KMS-11 (cell line): ENCODE measurements around the gene FIG4.
"Not testable (repeated sequence)": the region's sequence is repeated elsewhere in the genome, so short reads cannot be mapped to it uniquely, and the experiment has no call there.

Experiments
- H2AFZ ChIP-seq: fragments of 200-600 bp; sonication (generic); 2 replicates; pipeline ENCODE4 v1.6.1; 2016; ENCODE audit warnings: antibody characterized with exemption, mixed run types, low read depth
- H3K27ac ChIP-seq: fragments of 200-600 bp; sonication (generic); 2 replicates; pipeline ENCODE4 v1.6.1; 2016; ENCODE audit warnings: mild to moderate bottlenecking, mixed run types
- H3K27me3 ChIP-seq: fragments of 200-600 bp; sonication (generic); 2 replicates; pipeline ENCODE4 v1.6.1; 2017; ENCODE audit warnings: mild to moderate bottlenecking, low read depth, mixed run types, moderate library complexity; ENCODE audit not compliant: insufficient read depth
- H3K36me3 ChIP-seq: fragments of 200-600 bp; sonication (generic); 2 replicates; pipeline ENCODE4 v1.6.1; 2017; ENCODE audit warnings: mild to moderate bottlenecking, mixed run types; ENCODE audit not compliant: insufficient read depth
- H3K4me1 ChIP-seq: fragments of 200-600 bp; sonication (generic); 2 replicates; pipeline ENCODE4 v1.6.1; 2016; ENCODE audit warnings: mild to moderate bottlenecking, low read depth, mixed run types; ENCODE audit not compliant: poor library complexity, severe bottlenecking
- H3K4me2 ChIP-seq: fragments of 200-600 bp; sonication (generic); 2 replicates; pipeline ENCODE4 v1.7.0; 2016; ENCODE audit warnings: mild to moderate bottlenecking, mixed run types
- H3K4me3 ChIP-seq: fragments of 200-600 bp; sonication (generic); IDR thresholded peaks from 2 replicates; pipeline ENCODE4 v1.6.1; 2017; ENCODE audit warnings: low read depth, low read length, mixed read lengths; ENCODE audit not compliant: insufficient read depth
- H3K79me2 ChIP-seq: fragments of 200-600 bp; sonication (generic); 2 replicates; pipeline ENCODE4 v1.6.1; 2016; ENCODE audit warnings: low read depth, mixed run types; ENCODE audit not compliant: insufficient read depth
- H3K9ac ChIP-seq: fragments of 200-600 bp; sonication (generic); 2 replicates; pipeline ENCODE4 v1.6.1; 2016; ENCODE audit warnings: mild to moderate bottlenecking, mixed run types
- H4K20me1 ChIP-seq: fragments of 200-600 bp; sonication (generic); 2 replicates; pipeline ENCODE4 v1.6.1; 2016; ENCODE audit warnings: mild to moderate bottlenecking, mixed run types; ENCODE audit not compliant: insufficient read depth
- TF ChIP-seq, protein P1 (sequence below): fragments of 200-600 bp; sonication (generic); conservative IDR thresholded peaks from 2 replicates; pipeline ENCODE4 v1.6.1; 2017; ENCODE audit warnings: low read depth, mild to moderate bottlenecking, antibody characterized with exemption, low read length, moderate library complexity, mixed read lengths

The FIG4 gene

DNA sequence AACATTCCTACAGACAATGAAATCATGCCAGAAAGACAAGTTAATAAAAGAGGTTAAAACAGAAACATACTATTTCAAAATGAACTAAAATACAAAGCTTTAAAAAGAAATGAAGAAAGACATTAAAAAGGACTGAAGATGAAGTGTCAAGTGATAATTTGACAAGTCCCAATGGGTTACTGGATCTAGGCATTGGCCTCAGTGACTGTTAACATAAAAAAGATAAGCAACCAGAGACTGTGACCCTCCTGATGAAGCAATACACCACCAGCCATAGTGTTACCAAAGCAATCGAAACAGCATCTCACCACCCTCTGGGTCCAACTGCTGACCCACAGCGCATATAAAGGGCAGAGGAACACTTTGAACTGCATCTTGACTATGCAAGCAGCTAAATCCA, 130.3 kb downstream of the FIG4 start:
- Histone ChIP-seq H2AFZ (no peak overlapping the region), H4K20me1 (no peaks in the 10 kb centered on the region), H3K36me3 (no peaks in the 10 kb centered on the region), H3K9ac (no peak overlapping the region), H3K4me2 (no peak overlapping the region), H3K27ac (no peak overlapping the region), H3K4me3 (no peak overlapping the region), H3K4me1 (no peaks in the 10 kb centered on the region), H3K79me2 (no peaks in the 10 kb centered on the region), H3K27me3 (no peaks in the 10 kb centered on the region)
- TF ChIP-seq, protein P1, sequence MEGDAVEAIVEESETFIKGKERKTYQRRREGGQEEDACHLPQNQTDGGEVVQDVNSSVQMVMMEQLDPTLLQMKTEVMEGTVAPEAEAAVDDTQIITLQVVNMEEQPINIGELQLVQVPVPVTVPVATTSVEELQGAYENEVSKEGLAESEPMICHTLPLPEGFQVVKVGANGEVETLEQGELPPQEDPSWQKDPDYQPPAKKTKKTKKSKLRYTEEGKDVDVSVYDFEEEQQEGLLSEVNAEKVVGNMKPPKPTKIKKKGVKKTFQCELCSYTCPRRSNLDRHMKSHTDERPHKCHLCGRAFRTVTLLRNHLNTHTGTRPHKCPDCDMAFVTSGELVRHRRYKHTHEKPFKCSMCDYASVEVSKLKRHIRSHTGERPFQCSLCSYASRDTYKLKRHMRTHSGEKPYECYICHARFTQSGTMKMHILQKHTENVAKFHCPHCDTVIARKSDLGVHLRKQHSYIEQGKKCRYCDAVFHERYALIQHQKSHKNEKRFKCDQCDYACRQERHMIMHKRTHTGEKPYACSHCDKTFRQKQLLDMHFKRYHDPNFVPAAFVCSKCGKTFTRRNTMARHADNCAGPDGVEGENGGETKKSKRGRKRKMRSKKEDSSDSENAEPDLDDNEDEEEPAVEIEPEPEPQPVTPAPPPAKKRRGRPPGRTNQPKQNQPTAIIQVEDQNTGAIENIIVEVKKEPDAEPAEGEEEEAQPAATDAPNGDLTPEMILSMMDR: no peak

DNA sequence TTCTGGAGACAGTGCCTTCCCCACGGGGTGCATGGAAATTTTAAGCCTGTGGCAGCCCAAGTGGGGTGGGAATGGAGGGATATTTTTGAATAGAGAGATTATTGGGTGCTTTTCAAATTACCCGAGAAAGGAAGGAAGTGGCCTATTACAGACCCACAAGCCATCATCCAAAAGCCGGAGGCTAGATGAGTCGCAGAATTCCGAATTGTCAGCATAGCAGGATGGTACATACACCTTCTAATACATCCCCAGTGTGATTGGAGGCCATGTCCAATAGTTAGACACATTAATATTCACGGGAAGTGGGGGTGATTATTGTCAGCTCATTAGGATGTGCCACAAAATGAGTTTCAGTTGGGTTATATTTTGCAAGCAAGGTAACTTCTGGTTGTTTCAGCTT, 133.0 kb downstream of the FIG4 start:
- Histone ChIP-seq H3K36me3 (no peaks in the 10 kb centered on the region), H4K20me1 (no peaks in the 10 kb centered on the region), H3K4me1 (no peaks in the 10 kb centered on the region), H3K9ac (no peak overlapping the region), H3K79me2 (no peaks in the 10 kb centered on the region), H3K4me2 (no peak overlapping the region), H3K27me3 (no peaks in the 10 kb centered on the region), H2AFZ (no peak overlapping the region), H3K4me3 (no peak overlapping the region), H3K27ac (no peak overlapping the region)
- TF ChIP-seq, protein P1: no peak

DNA sequence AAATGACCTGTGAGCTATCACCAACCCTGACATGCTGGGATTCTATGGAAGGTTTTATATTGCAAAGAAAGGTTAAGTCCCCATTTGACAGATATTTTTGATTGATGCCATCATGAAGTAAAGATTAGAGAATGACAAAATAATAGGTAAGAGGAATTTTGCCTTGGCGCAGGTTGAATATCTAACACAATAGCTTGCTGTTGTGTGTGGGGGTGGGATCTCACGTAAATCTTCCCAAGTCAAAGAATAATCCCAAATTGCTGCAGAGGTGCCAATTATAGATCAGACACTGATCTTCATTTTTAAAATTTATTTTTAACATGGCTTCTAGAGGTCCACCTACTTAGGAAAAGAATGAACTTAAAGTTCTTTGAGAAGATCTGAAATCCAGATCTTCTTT, 135.5 kb downstream of the FIG4 start:
- TF ChIP-seq, protein P1: no peak
- Histone ChIP-seq H3K27ac (no peak overlapping the region), H3K4me2 (no peak overlapping the region), H3K36me3 (no peaks in the 10 kb centered on the region), H3K27me3 (no peaks in the 10 kb centered on the region), H3K4me3 (no peak overlapping the region), H3K4me1 (no peaks in the 10 kb centered on the region), H4K20me1 (no peaks in the 10 kb centered on the region), H2AFZ (no peak overlapping the region), H3K79me2 (no peaks in the 10 kb centered on the region), H3K9ac (no peak overlapping the region)

DNA sequence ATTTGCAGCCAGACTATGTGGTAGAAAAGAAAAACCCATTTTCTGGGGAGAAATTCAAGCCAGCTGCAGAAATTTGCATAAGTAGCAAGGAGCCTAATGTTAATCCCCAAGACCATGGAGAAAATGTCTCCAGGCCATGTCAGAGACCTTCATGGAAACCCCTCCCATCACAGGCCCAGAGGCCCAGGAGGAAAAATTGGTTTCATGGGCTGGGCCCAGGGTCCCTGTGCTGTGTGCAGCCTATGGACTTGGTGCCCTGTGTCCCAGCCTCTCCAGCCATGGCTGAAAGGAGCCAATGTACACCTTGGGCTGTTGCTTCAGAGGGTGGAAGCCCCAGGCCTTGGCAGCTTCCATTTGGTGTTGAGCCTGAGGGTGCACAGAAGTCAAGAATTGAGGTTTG, 140.3 kb downstream of the FIG4 start:
- H3K4me1 ChIP-seq: peaks cover 15% of the 10 kb centered on the region
- not testable (repeated sequence) for H4K20me1 ChIP-seq, H2AFZ ChIP-seq, H3K4me3 ChIP-seq, H3K36me3 ChIP-seq, H3K27me3 ChIP-seq, H3K4me2 ChIP-seq, H3K79me2 ChIP-seq, H3K27ac ChIP-seq, H3K9ac ChIP-seq

DNA sequence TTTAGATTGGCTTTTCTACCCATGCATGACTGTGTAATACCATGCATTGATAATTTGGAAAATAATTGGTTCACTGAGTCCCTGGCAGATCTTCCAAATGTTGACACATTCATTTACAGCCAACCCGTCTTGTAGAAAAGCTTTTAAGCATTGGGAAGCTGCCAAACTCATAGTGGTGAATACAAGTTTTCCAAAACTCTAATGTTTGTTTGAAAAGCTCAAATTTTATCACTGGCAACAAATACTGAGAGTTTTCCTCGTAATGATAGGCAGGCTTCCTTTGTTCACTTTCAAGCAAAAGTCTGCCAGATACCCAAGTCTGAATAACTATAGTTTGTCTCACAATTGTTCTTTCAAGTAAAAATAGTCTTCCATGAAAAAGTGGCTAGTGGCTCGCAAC, 143.0 kb downstream of the FIG4 start:
- no peak overlapping the region for H3K9ac ChIP-seq
- no peaks in the 10 kb centered on the region for H3K79me2 ChIP-seq
- TF ChIP-seq, protein P1: no peak
- peak overlapping the region; percentile 21; the same call in 1 of the 2 replicates for H3K4me2 ChIP-seq
- peaks cover 15% of the 10 kb centered on the region for H3K4me1 ChIP-seq
- H3K36me3 ChIP-seq: no peaks in the 10 kb centered on the region
- H3K4me3 ChIP-seq: no peak overlapping the region
- no peak overlapping the region; the same call in 1 of the 2 replicates for H3K27ac ChIP-seq
- H3K27me3 ChIP-seq: no peaks in the 10 kb centered on the region
- no peak overlapping the region for H2AFZ ChIP-seq
- H4K20me1 ChIP-seq: no peaks in the 10 kb centered on the region
